ENCODE measurements around the gene PRUNE2.

The PRUNE2 gene

GRCh38 chr9:76932265-76932664, 26.4 kb upstream of the PRUNE2 start:
- H3K4me3 ChIP-seq (ENCODE audit: low read depth, low read length), result no peak overlapping the region
- TF ChIP-seq CTCF (IDR thresholded peaks at IDR 0.05; ENCODE audit: borderline replicate concordance, insufficient read depth, low read depth, low read length), result no peak

- TF ChIP-seq CTCF (IDR thresholded peaks at IDR 0.05; ENCODE audit: borderline replicate concordance, insufficient read depth, low read depth, low read length), result no peak
These were observed 21.8 kb upstream of the PRUNE2 start for GRCh38 chr9:76927540-76928240.

GRCh38 chr9:76926846-76927245, 20.9 kb upstream of the PRUNE2 start:
- TF ChIP-seq CTCF (IDR thresholded peaks at IDR 0.05; ENCODE audit: borderline replicate concordance, insufficient read depth, low read depth, low read length), result no peak
- no peak overlapping the region for H3K4me3 ChIP-seq (ENCODE audit: low read depth, low read length)

More at GRCh38 chr9:76927540-76928240, 21.8 kb upstream of the PRUNE2 start:
- no peak overlapping the region for H3K4me3 ChIP-seq (ENCODE audit: low read depth, low read length)

GRCh38 chr9:76926324-76926741, 20.4 kb upstream of the PRUNE2 start:
- H3K4me3 ChIP-seq (ENCODE audit: low read depth, low read length), result no peak overlapping the region
- TF ChIP-seq CTCF (IDR thresholded peaks at IDR 0.05; ENCODE audit: borderline replicate concordance, insufficient read depth, low read depth, low read length), result no peak

GRCh38 chr9:76921165-76921564, 15.3 kb upstream of the PRUNE2 start:
- no peak overlapping the region for H3K4me3 ChIP-seq (ENCODE audit: low read depth, low read length)
- no peak for TF ChIP-seq CTCF (IDR thresholded peaks at IDR 0.05; ENCODE audit: borderline replicate concordance, insufficient read depth, low read depth, low read length)

GRCh38 chr9:76917299-76917698, 11.4 kb upstream of the PRUNE2 start:
- H3K4me3 ChIP-seq (ENCODE audit: low read depth, low read length), result no peak overlapping the region
- TF ChIP-seq CTCF (IDR thresholded peaks at IDR 0.05; ENCODE audit: borderline replicate concordance, insufficient read depth, low read depth, low read length), result no peak

GRCh38 chr9:76916231-76916630, 10.3 kb upstream of the PRUNE2 start:
- no peak overlapping the region for H3K4me3 ChIP-seq (ENCODE audit: low read depth, low read length)
- no peak for TF ChIP-seq CTCF (IDR thresholded peaks at IDR 0.05; ENCODE audit: borderline replicate concordance, insufficient read depth, low read depth, low read length)
